Right lobe of liver (tissue), 6 donors: ENCODE results near the gene PRR5L. TPM values are rescaled to one million over a fixed set of nuclear protein-coding genes. Genes with fewer than 3 reads are reported as not detected.
A peak's percentile ranks its signal among the peaks of the same experiment; 100 is the strongest.

Source experiments
- ATAC-seq, 4 donors: fragments of 200-7000 bp; cut with Tn5 transposase; one replicate each; pipeline ENCODE4 v1.9.1; 2020; ENCODE audit warnings: mild to moderate bottlenecking in 4 of 4, moderate library complexity in 4 of 4
- DNase-seq, 3 donors: peaks; one replicate each; pipeline ENCODE4 v3.0.0-alpha.2; 2020
- H3K27ac ChIP-seq, 3 donors: fragments of 200-600 bp; one replicate each; pipeline ENCODE4 v1.8.0; 2022
- H3K27me3 ChIP-seq, 2 donors: fragments of 200-600 bp; one replicate each; pipeline ENCODE4 v1.8.0; 2022
- H3K36me3 ChIP-seq, 4 donors: fragments of 200-600 bp; sonication (generic) in 1 of 4; one replicate each; pipeline versions ENCODE4 v1.5.1 to v1.8.0; 2017 to 2022; ENCODE audit warnings: control low read depth in 1 of 4
- H3K4me1 ChIP-seq, 4 donors: fragments of 200-600 bp; sonication (generic) in 1 of 4; one replicate each; pipeline versions ENCODE4 v1.5.1 to v1.8.0; 2017 to 2022; ENCODE audit warnings: control low read depth in 1 of 4
- H3K4me3 ChIP-seq, 3 donors: fragments of 200-600 bp; one replicate each; pipeline ENCODE4 v1.8.0; 2022
- H3K9me3 ChIP-seq, 4 donors: fragments of 200-600 bp; sonication (generic) in 1 of 4; one replicate each; pipeline versions ENCODE4 v1.5.1 to v1.8.0; 2017 to 2022; ENCODE audit warnings: control low read depth in 1 of 4
- POLR2A ChIP-seq: fragments of 450-650 bp; IDR thresholded peaks from one replicate; pipeline ENCODE4 v1.6.1; 2017; ENCODE audit warnings: antibody characterized with exemption, mild to moderate bottlenecking
- WGBS: methylation state at CpG from one replicate; pipeline ENCODE4 v1.1.6; 2018; ENCODE audit warnings: low coverage, low lambda C conversion rate; ENCODE audit not compliant: insufficient coverage; ENCODE audit errors: missing lambda C conversion rate; 5-methylcytosine and 5-hydroxymethylcytosine counted together
- intact Hi-C, 2 donors: fragments of 100-400 bp; cut with DNase I; formaldehyde crosslinking; loops; one replicate each; pipeline versions ENCODE4 v1.11.2 to v1.14.1; 2022
- total RNA-seq, 6 experiments: library from RNA; depleted of rRNA in 2 of 6; stranded (reverse); fragments of >200 nt in 2 of 6; fragmentation: NEBNext Ultra II Directional in 3 of 6; extraction: Animal tissue kit (Norgen Biotek cat#: 25700) in 3 of 6; gene quantifications; one replicate each; pipeline versions ENCODE4 v1.1.0 to v1.2.4, GENCODE V29; 2016 to 2023
- TF ChIP-seq, protein P1 (sequence below), 4 donors: fragments of 200-600 bp in 3 of 4; fragments of 450-650 bp in 1 of 4; IDR thresholded peaks; one replicate each; pipeline versions ENCODE4 v1.5.1 to v1.8.0; 2016 to 2022; ENCODE audit warnings: antibody characterized with exemption in 4 of 4, mild to moderate bottlenecking in 2 of 4
- donor health status: DM: no; HTN: yes; CAD: no.
- donor health status: DM: no; HTN: no; CAD: no.
- donor health status: DM: no; HTN: no; CAD: no.
- donor health status: DM: no; HTN: yes; CAD: no.
- donor health status: DM: no; HTN: yes; CAD: no.

PRR5L gene
- total RNA-seq, 6 experiments from 2014 or later = 2.2 to 4.5 (median 2.3) TPM

- peak in 3 of 4 donors; percentile 35 to 56 (median 36) for ATAC-seq
- H3K27ac ChIP-seq = peak overlapping the region in 1 of 3 donors; percentile 26
Observed at GRCh38 chr11:36487619-36488018, 191.5 kb downstream of the PRR5L start.

DNA sequence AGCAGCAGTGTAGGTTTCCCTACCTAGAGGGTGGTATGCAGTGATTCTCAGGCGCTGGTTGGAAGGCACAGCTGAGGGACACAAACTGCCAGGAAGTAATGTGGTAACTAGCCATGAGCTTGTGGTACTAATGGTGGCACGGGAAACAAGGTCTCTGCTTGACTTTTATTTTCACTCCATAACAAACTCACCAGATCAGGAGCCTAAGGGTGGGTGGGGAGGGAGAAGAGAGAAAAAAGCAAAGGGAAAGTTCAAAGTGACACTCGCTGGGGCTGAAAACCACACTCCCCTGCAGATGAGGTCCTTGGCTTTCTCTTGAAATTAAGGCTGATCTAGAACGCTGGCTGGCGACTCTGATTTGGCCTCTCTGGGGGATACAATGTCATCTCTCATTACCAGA, 192.0 kb downstream of the PRR5L start:
- Histone ChIP-seq H3K27me3 (no peaks in the 10 kb centered on the region), H3K36me3 (peaks cover 0 to 65% (median 7%) of the 10 kb centered on the region in 4 donors), H3K4me1 (no peaks in the 10 kb centered on the region), H3K27ac (peak overlapping the region in 1 of 3 donors; percentile 26), H3K9me3 (no peaks in the 10 kb centered on the region), H3K4me3 (no peak overlapping the region)
- peak in 1 of 4 donors; percentile 21 for ATAC-seq
- intact Hi-C loops = no loop called here
- 41% methylated on average over 4 of the region's 5 CpGs for WGBS
- no peak for TF ChIP-seq POLR2A
- TF ChIP-seq, protein P1, sequence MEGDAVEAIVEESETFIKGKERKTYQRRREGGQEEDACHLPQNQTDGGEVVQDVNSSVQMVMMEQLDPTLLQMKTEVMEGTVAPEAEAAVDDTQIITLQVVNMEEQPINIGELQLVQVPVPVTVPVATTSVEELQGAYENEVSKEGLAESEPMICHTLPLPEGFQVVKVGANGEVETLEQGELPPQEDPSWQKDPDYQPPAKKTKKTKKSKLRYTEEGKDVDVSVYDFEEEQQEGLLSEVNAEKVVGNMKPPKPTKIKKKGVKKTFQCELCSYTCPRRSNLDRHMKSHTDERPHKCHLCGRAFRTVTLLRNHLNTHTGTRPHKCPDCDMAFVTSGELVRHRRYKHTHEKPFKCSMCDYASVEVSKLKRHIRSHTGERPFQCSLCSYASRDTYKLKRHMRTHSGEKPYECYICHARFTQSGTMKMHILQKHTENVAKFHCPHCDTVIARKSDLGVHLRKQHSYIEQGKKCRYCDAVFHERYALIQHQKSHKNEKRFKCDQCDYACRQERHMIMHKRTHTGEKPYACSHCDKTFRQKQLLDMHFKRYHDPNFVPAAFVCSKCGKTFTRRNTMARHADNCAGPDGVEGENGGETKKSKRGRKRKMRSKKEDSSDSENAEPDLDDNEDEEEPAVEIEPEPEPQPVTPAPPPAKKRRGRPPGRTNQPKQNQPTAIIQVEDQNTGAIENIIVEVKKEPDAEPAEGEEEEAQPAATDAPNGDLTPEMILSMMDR (IDR thresholded peaks at IDR 0.05) = no peak
- DNase-seq = no peak

More at GRCh38 chr11:36487619-36488018, 191.5 kb downstream of the PRR5L start:
- peaks cover 0 to 65% (median 7%) of the 10 kb centered on the region in 4 donors for H3K36me3 ChIP-seq
- no peaks in the 10 kb centered on the region for H3K4me1 ChIP-seq
- H3K9me3 ChIP-seq = no peaks in the 10 kb centered on the region
- H3K27me3 ChIP-seq = no peaks in the 10 kb centered on the region
- no peak for DNase-seq
- no peak for TF ChIP-seq POLR2A
- TF ChIP-seq, protein P1 (IDR thresholded peaks at IDR 0.05) = no peak
- no peak overlapping the region for H3K4me3 ChIP-seq
- 53% methylated on average over 4 of the region's 4 CpGs for WGBS
- intact Hi-C loops = no loop called here

GRCh38 chr11:36490026-36490806, 194.1 kb downstream of the PRR5L start:
- WGBS = 87% methylated on average over 13 of the region's 16 CpGs
- intact Hi-C loops = no loop called here
- ATAC-seq = no peak

GRCh38 chr11:36492724-36493304, 196.7 kb downstream of the PRR5L start:
- TF ChIP-seq, protein P1 (IDR thresholded peaks at IDR 0.05) = peak; percentile 61 to 84 (median 80)
- TF ChIP-seq POLR2A = no peak
- ATAC-seq (peak; percentile 74 to 81 (median 78)), DNase-seq (no peak)
- no peaks in the 10 kb centered on the region for H3K27me3 ChIP-seq
- intact Hi-C loops = no loop called here
- H3K4me1 ChIP-seq = no peaks in the 10 kb centered on the region
- no peaks in the 10 kb centered on the region for H3K9me3 ChIP-seq
- H3K27ac ChIP-seq = no peak overlapping the region
- H3K36me3 ChIP-seq = peaks cover 0 to 83% (median 19%) of the 10 kb centered on the region in 4 donors
- H3K4me3 ChIP-seq = no peak overlapping the region

More at GRCh38 chr11:36490026-36490806, 194.1 kb downstream of the PRR5L start:
- Histone ChIP-seq H3K27ac (no peak overlapping the region), H3K4me1 (no peaks in the 10 kb centered on the region), H3K4me3 (no peak overlapping the region), H3K9me3 (no peaks in the 10 kb centered on the region), H3K27me3 (no peaks in the 10 kb centered on the region), H3K36me3 (peaks cover 0 to 79% (median 7%) of the 10 kb centered on the region in 4 donors)
- no peak for DNase-seq
- TF ChIP-seq, protein P1 (IDR thresholded peaks at IDR 0.05) = no peak
